Measurements from ENCODE around the gene AASS.

Gene AASS

DNA sequence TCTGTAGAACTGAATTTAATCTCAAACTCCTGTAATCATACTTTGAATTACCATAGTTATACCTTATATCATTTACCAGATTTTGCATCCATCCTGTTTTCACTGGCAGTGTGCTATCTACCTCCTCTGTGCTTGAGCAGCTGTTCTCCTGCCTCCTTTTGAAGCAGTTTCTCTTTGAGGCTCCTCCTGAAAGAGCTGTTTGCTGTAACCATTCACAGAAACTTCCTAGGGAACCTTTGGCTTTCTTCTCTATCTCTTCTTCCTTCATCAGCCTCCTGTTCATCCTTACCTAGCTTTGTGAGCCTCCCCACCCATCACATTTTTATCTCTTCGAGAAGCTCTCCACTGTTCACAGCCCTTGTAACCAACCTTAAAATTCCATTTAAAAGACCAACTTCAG, 108.2 kb downstream of the AASS start:
- no peak for DNase-seq

DNA sequence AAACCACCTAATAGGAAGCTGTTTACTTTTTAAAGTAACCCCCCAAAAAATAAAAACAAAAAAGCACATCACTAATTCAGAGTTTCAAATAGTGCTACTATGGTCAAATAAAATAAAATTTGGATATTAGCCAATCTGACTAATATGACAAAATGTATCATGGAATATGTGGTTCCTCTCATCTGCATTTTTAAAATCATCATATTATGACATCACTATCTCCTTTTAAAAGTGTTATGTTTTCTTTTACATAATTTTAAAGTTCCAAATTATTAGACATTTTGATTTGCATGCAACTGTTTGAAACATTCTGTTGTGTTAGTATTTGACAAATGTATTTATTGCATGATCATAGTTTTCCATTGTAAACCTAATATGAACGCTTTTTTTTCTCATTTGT, 110.4 kb downstream of the AASS start:
- DNase-seq, result no peak

DNA sequence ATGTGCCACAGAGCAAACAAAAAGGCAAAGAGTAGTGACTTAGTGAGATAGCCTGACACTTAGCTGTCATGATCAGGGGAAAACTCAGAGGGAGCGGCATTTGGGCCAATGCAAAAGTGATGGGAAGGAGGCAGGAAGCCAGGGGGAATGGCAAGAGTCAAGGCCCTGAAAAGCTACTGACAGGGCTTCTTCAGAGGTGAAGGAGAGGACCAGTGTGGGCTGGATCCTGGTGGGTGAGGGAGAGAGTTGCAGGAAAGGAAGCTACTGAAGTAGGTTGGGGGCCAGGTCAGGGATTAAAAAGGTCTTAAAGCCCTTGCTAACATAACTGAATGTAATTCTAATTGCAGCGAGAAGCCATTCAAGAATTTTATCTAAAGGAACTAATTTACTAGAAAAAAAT, 117.0 kb downstream of the AASS start:
- no peak for DNase-seq
